K562 (cell line): Measurements from ENCODE around the gene RASGRP2. TPM values are rescaled to one million over a fixed set of nuclear protein-coding genes. Genes with fewer than 3 reads are reported as not detected.

ENCODE experiments used
- ATAC-seq: fragments of 200-7000 bp; cut with Tn5 transposase; 3 replicates; pipeline ENCODE4 v1.9.1; 2020; ENCODE audit warnings: moderate library complexity
- BruUV-seq: library from RNA; stranded (reverse); fragments of 400-500 nt; replicated peaks from 2 replicates; lab custom pipeline; 2021; lab: Mats Ljungman, UMichigan
- CTCF ChIA-PET: fragments of 300-600 bp; formaldehyde crosslinking; extraction: SDS; loops from one replicate; lab custom pipeline; 2021; ENCODE audit warnings: low intra/inter-chr PET ratio; lab: Yijun Ruan, JAX
- POLR2A ChIA-PET: fragments of 300-600, 350-650 bp; sonication (Branson Sonifier 250); formaldehyde crosslinking; extraction: SDS; loops from one replicate; lab custom pipeline; 2021; ENCODE audit warnings: antibody characterized with exemption, inconsistent platforms; lab: Yijun Ruan, JAX
- DNase-seq, 4 experiments: peaks; one replicate each; pipeline versions ENCODE4 v3.0.0 to v3.0.0-alpha.2; 2011 to 2018; ENCODE audit warnings: low spot score in 3 of 4, mixed read lengths in 3 of 4; ENCODE audit errors: extremely low read depth in 1 of 4
- FAIRE-seq: peaks from 2 replicates; lab custom pipeline; 2011; peaks lifted over from hg19 to GRCh38; lab: Jason Lieb, UNC
- H2AFZ ChIP-seq: 2 replicates; pipeline ENCODE4 v1.6.0; 2011; ENCODE audit warnings: low read depth, low read length, control low read depth, inconsistent platforms
- H3K27ac ChIP-seq: fragments of 200-600 bp; 3 replicates; pipeline ENCODE4 v1.8.0; 2011; ENCODE audit warnings: low read depth, mild to moderate bottlenecking, control low read depth, inconsistent platforms, low read length, moderate library complexity, mixed read lengths; ENCODE audit errors: extremely low read depth
- H3K27me3 ChIP-seq, 2 experiments: fragments of 300-600 bp in 1 of 2; 2 replicates in 1 of 2; 3 replicates in 1 of 2; pipeline versions ENCODE4 v1.6.0 to v1.8.0; 2011; ENCODE audit warnings: inconsistent platforms in 2 of 2, low read length in 2 of 2, mild to moderate bottlenecking in 1 of 2, mixed read lengths in 1 of 2, moderate library complexity in 1 of 2; ENCODE audit not compliant: control insufficient read depth in 2 of 2, insufficient read depth in 2 of 2
- H3K36me3 ChIP-seq: fragments of 300-600 bp; 3 replicates; pipeline ENCODE4 v1.8.0; 2011; ENCODE audit warnings: mild to moderate bottlenecking, low read length, inconsistent platforms; ENCODE audit not compliant: control insufficient read depth, insufficient read depth
- H3K4me1 ChIP-seq, 2 experiments: fragments of 200-600 bp in 1 of 2; replicated peaks in 1 of 2; 2 replicates in 1 of 2; 3 replicates in 1 of 2; pipeline versions ENCODE4 v1.5.1 to v1.8.0; 2011; ENCODE audit warnings: inconsistent platforms in 2 of 2, low read length in 2 of 2, mild to moderate bottlenecking in 1 of 2, mixed read lengths in 1 of 2, moderate library complexity in 1 of 2; ENCODE audit not compliant: control insufficient read depth in 2 of 2, insufficient read depth in 2 of 2
- H3K4me2 ChIP-seq: 2 replicates; pipeline ENCODE4 v1.6.1; 2011; ENCODE audit warnings: low read length, control low read depth, inconsistent platforms, mixed read lengths; ENCODE audit not compliant: insufficient read depth
- H3K4me3 ChIP-seq: fragments of 200-600 bp; sonication (generic), shearing (Covaris generic); 2 replicates; pipeline ENCODE4 v1.5.1; 2016; ENCODE audit warnings: control low read depth, inconsistent platforms
- H3K79me2 ChIP-seq: fragments of 200-600 bp; 3 replicates; pipeline ENCODE4 v1.8.0; 2011; ENCODE audit warnings: low read length, inconsistent platforms; ENCODE audit not compliant: control insufficient read depth, insufficient read depth
- H3K9ac ChIP-seq, 2 experiments: 2 replicates each; pipeline versions ENCODE4 v1.6.0 to v1.6.1; 2011; ENCODE audit warnings: low read depth in 2 of 2, low read length in 2 of 2, control low read depth in 1 of 2, inconsistent platforms in 1 of 2, mild to moderate bottlenecking in 1 of 2, mixed read lengths in 1 of 2; ENCODE audit not compliant: insufficient read depth in 1 of 2
- H3K9me1 ChIP-seq: one replicate; pipeline ENCODE4 v1.6.0; 2011; ENCODE audit warnings: inconsistent platforms, mild to moderate bottlenecking, low read length, moderate library complexity; ENCODE audit not compliant: control insufficient read depth, insufficient read depth
- H3K9me3 ChIP-seq: replicated peaks from 2 replicates; pipeline ENCODE4 v1.5.1; 2011; ENCODE audit warnings: low read depth, low read length, inconsistent platforms; ENCODE audit not compliant: control insufficient read depth, insufficient read depth
- H4K20me1 ChIP-seq: replicated peaks from 2 replicates; pipeline ENCODE4 v1.6.1; 2011; ENCODE audit warnings: low read length, inconsistent platforms, mixed read lengths; ENCODE audit not compliant: control insufficient read depth, insufficient read depth
- ARID3A ChIP-seq: IDR thresholded peaks from 2 replicates; pipeline ENCODE4 v1.6.1; 2012; ENCODE audit warnings: low read depth, low read length, improper control_type of control experiment, borderline replicate concordance
- ATF6 ChIP-seq: sonication (generic); formaldehyde crosslinking; IDR thresholded peaks from 2 replicates; pipeline ENCODE4 v1.4.0; 2020; ENCODE audit warnings: mild to moderate bottlenecking, missing genetic modification reagents
- FIP1L1 ChIP-seq: fragments of 200-400 bp; formaldehyde crosslinking; IDR thresholded peaks from 2 replicates; pipeline ENCODE4 v1.6.1; 2018; ENCODE audit warnings: mild to moderate bottlenecking, low read depth, low read length; ENCODE audit not compliant: poor library complexity, severe bottlenecking
- FUS ChIP-seq: fragments of 200-400 bp; formaldehyde crosslinking; optimal IDR thresholded peaks from 2 replicates; pipeline ENCODE3; 2017; ENCODE audit warnings: low read depth, low read length
- HOXB6 ChIP-seq: fragments of 250-450 bp; sonication (Bioruptor Pico); IDR thresholded peaks from 2 replicates; pipeline ENCODE4 v1.5.1; 2022; ENCODE audit warnings: mild to moderate bottlenecking, borderline replicate concordance
- PCBP2 ChIP-seq: fragments of 200-400 bp; formaldehyde crosslinking; IDR thresholded peaks from 2 replicates; pipeline ENCODE4 v1.6.1; 2018; ENCODE audit warnings: low read length, low read depth, mild to moderate bottlenecking, moderate library complexity; ENCODE audit not compliant: poor library complexity, severe bottlenecking
- POLR2AphosphoS2 ChIP-seq: IDR thresholded peaks from 2 replicates; pipeline ENCODE4 v1.6.1; 2012; ENCODE audit warnings: low read length, improper control_type of control experiment
- SNIP1 ChIP-seq: fragments of 450-650 bp; IDR thresholded peaks from 2 replicates; pipeline ENCODE4 v1.7.1; 2017; ENCODE audit warnings: low read depth, mild to moderate bottlenecking
- ZBTB9 ChIP-seq: fragments of 450-650 bp; formaldehyde crosslinking; IDR thresholded peaks from 2 replicates; pipeline ENCODE4 v1.4.0; 2020; ENCODE audit warnings: mild to moderate bottlenecking, moderate library complexity
- ZFP36 ChIP-seq: fragments of 150-350 bp; IDR thresholded peaks from 2 replicates; pipeline ENCODE4 v1.6.1; 2018; ENCODE audit warnings: low read length, low read depth; ENCODE audit not compliant: partially characterized antibody
- ZNF212 ChIP-seq: fragments of 450-650 bp; formaldehyde crosslinking; IDR thresholded peaks from 2 replicates; pipeline ENCODE4 v1.4.0; 2020; ENCODE audit warnings: mild to moderate bottlenecking
- ZNF449 ChIP-seq: fragments of 250-450 bp; sonication (Bioruptor Pico); IDR thresholded peaks from 2 replicates; pipeline ENCODE4 v1.8.0; 2022; ENCODE audit warnings: moderate library complexity, mild to moderate bottlenecking, inconsistent platforms
- WGBS: fragments of 100-300 bp; shearing (Covaris generic); methylation state at CpG from one replicate; pipeline ENCODE4 v1.1.6; 2016; ENCODE audit warnings: low coverage, mixed read lengths; ENCODE audit not compliant: insufficient coverage; ENCODE audit errors: missing lambda C conversion rate; 5-methylcytosine and 5-hydroxymethylcytosine counted together
- in situ Hi-C: fragments of 300-500 bp; cut with MboI; formaldehyde crosslinking; loops from 4 replicates; pipeline ENCODE4 v1.15.0; 2018; ENCODE audit warnings: inconsistent platforms, mixed read lengths
- intact Hi-C: fragments of 100-400 bp; cut with micrococcal nuclease; formaldehyde crosslinking; loops from 2 replicates; pipeline ENCODE4 v1.14.2; 2022
- polyA plus RNA-seq, 8 experiments: library from polyadenylated mRNA; depleted of rRNA in 4 of 8; stranded (reverse) in 5 of 8; unstranded in 3 of 8; fragments of >200 nt; fragmentation: Nextera tagmentation in 2 of 8; fragmentation: Illumina TruSeq in 1 of 8; extraction: Ambion mirVana in 2 of 8; extraction: Trizol in 1 of 8; gene quantifications; 2 replicates each; pipeline versions ENCODE4 v1.2.1 to v1.2.3, GENCODE V29; 2011 to 2014; ENCODE audit warnings: inconsistent platforms in 1 of 8, missing spikeins in 1 of 8
- total RNA-seq, 7 experiments: library from RNA; depleted of rRNA in 6 of 7; stranded (reverse); fragments of >200 nt in 6 of 7; fragmentation: Illumina TruSeq in 2 of 7; extraction: Trizol in 2 of 7; gene quantifications; 2 replicates each; pipeline versions ENCODE4 v1.2.1 to v1.2.3, GENCODE V29; 2011 to 2021; ENCODE audit warnings: low replicate concordance in 1 of 7

RASGRP2 gene
- total and polyA plus RNA-seq, 9 of the 15 experiments (the other 6 are each of a cell fraction or from before 2014, with no cell fraction given): 0.87 to 22.7 (median 5.5) TPM

GRCh38 chr11:64695548-64695947, 48.4 kb downstream of the RASGRP2 start:
- CTCF ChIA-PET: no interaction called here
- ATAC-seq (no peak), FAIRE-seq (no peak), DNase-seq (no peak)
- Histone ChIP-seq H2AFZ (no peak overlapping the region), H3K9me1 (no peaks in the 10 kb centered on the region), H3K9ac (no peak overlapping the region), H4K20me1 (no peaks in the 10 kb centered on the region), H3K4me1 (peaks cover 0 to 1% of the 10 kb centered on the region in 2 experiments; a peak in 3 of 5 replicates), H3K27ac (no peak overlapping the region), H3K36me3 (no peaks in the 10 kb centered on the region), H3K27me3 (peaks cover 10 to 65% of the 10 kb centered on the region in 2 experiments; a peak in 4 of 5 replicates), H3K9me3 (no peaks in the 10 kb centered on the region), H3K4me3 (no peak overlapping the region), H3K79me2 (no peaks in the 10 kb centered on the region), H3K4me2 (no peak overlapping the region)
- POLR2A ChIA-PET: interaction anchor here (0.6 to 1.9 kb wide), 2 partner anchors 9 to 680 kb away, joined by 3 to 8 read pairs; no protein-coding TSS in a partner anchor
- in situ Hi-C loops (no loop called here), intact Hi-C loops (no loop called here)
- no TSS peak for BruUV-seq
- 5% methylated on average over 3 of the region's 5 CpGs for WGBS
- no peak for TF ChIP-seq POLR2AphosphoS2
- TF ChIP-seq ZNF212 (CRISPR knock-in tag): no peak
- TF ChIP-seq PCBP2: no peak
- TF ChIP-seq HOXB6: no peak
- no peak for TF ChIP-seq FUS
- TF ChIP-seq ATF6 (CRISPR knock-in tag): no peak
- TF ChIP-seq ZFP36: no peak
- no peak for TF ChIP-seq ZBTB9 (CRISPR knock-in tag)
- no peak for TF ChIP-seq ARID3A
- no peak for TF ChIP-seq SNIP1
- no peak for TF ChIP-seq FIP1L1
- no peak for TF ChIP-seq ZNF449 (CRISPR knock-in tag)
